H9 (cell line): Measurements from ENCODE around the gene MTMR12. TPM values are rescaled to one million over a fixed set of nuclear protein-coding genes. Genes with fewer than 3 reads are reported as not detected.

ENCODE experiments used
- DNase-seq: peaks from one replicate; pipeline ENCODE4 v3.0.0-alpha.2; 2017
- H2AFZ ChIP-seq: one replicate; pipeline ENCODE4 v1.6.1; 2013; ENCODE audit warnings: mild to moderate bottlenecking, low read length, control low read depth, moderate library complexity
- H2AK5ac ChIP-seq: 2 replicates; pipeline ENCODE4 v1.6.1; 2013; ENCODE audit warnings: low read length, control low read depth, mixed read lengths; ENCODE audit not compliant: insufficient read length
- H2BK120ac ChIP-seq: one replicate; pipeline ENCODE4 v1.6.1; 2013; ENCODE audit warnings: low read depth, mild to moderate bottlenecking, low read length, control low read depth, inconsistent platforms; ENCODE audit not compliant: poor library complexity, severe bottlenecking
- H2BK12ac ChIP-seq: 2 replicates; pipeline ENCODE4 v1.6.1; 2013; ENCODE audit warnings: low read length, control low read depth, mixed read lengths, low read depth; ENCODE audit not compliant: insufficient read length
- H2BK15ac ChIP-seq: 2 replicates; pipeline ENCODE4 v1.6.1; 2013; ENCODE audit warnings: low read depth, low read length, control low read depth
- H2BK20ac ChIP-seq: one replicate; pipeline ENCODE4 v1.6.1; 2013; ENCODE audit warnings: low read depth, mild to moderate bottlenecking, low read length, control low read depth, inconsistent platforms; ENCODE audit not compliant: poor library complexity, severe bottlenecking
- H2BK5ac ChIP-seq: 2 replicates; pipeline ENCODE4 v1.6.1; 2013; ENCODE audit warnings: low read length, control low read depth, mixed read lengths; ENCODE audit not compliant: insufficient read length
- H3K14ac ChIP-seq: 2 replicates; pipeline ENCODE4 v1.6.1; 2013; ENCODE audit warnings: low read length, control low read depth; ENCODE audit not compliant: insufficient read depth
- H3K18ac ChIP-seq: 2 replicates; pipeline ENCODE4 v1.6.1; 2013; ENCODE audit warnings: low read depth, mild to moderate bottlenecking, mixed read lengths, low read length, control low read depth; ENCODE audit not compliant: insufficient read length
- H3K23ac ChIP-seq: 2 replicates; pipeline ENCODE4 v1.6.1; 2013; ENCODE audit warnings: low read length, control low read depth, mixed read lengths, low read depth; ENCODE audit not compliant: insufficient read length
- H3K23me2 ChIP-seq: 2 replicates; pipeline ENCODE4 v1.6.1; 2013; ENCODE audit warnings: low read depth, mild to moderate bottlenecking, mixed read lengths, low read length, control low read depth; ENCODE audit not compliant: insufficient read length, poor library complexity, severe bottlenecking
- H3K27ac ChIP-seq: 2 replicates; pipeline ENCODE4 v1.5.1; 2013; ENCODE audit warnings: low read length, control low read depth, mixed read lengths, low read depth; ENCODE audit not compliant: insufficient read length
- H3K27me3 ChIP-seq: 2 replicates; pipeline ENCODE4 v1.6.1; 2013; ENCODE audit warnings: low read length, control low read depth, inconsistent platforms; ENCODE audit not compliant: insufficient read depth
- H3K4ac ChIP-seq: 2 replicates; pipeline ENCODE4 v1.6.1; 2013; ENCODE audit warnings: low read depth, mild to moderate bottlenecking, control low read depth, inconsistent platforms, low read length, moderate library complexity
- H3K4me1 ChIP-seq: 2 replicates; pipeline ENCODE4 v1.6.1; 2013; ENCODE audit warnings: low read length, control low read depth, inconsistent platforms; ENCODE audit not compliant: insufficient read depth
- H3K4me2 ChIP-seq: 2 replicates; pipeline ENCODE4 v1.6.1; 2013; ENCODE audit warnings: low read length, control low read depth, mixed read lengths; ENCODE audit not compliant: insufficient read length, insufficient read depth
- H3K56ac ChIP-seq: 2 replicates; pipeline ENCODE4 v1.6.1; 2013; ENCODE audit warnings: low read depth, mild to moderate bottlenecking, mixed read lengths, low read length, control low read depth; ENCODE audit not compliant: insufficient read length
- H3K79me1 ChIP-seq: 2 replicates; pipeline ENCODE4 v1.6.1; 2013; ENCODE audit warnings: low read depth, mild to moderate bottlenecking, moderate library complexity, low read length, control low read depth, inconsistent platforms; ENCODE audit not compliant: insufficient read depth, poor library complexity, severe bottlenecking
- H3K79me2 ChIP-seq: 2 replicates; pipeline ENCODE4 v1.6.1; 2013; ENCODE audit warnings: low read length, control low read depth, inconsistent platforms; ENCODE audit not compliant: insufficient read depth
- H3K9ac ChIP-seq: 2 replicates; pipeline ENCODE4 v1.6.1; 2013; ENCODE audit warnings: low read length, control low read depth, mixed read lengths; ENCODE audit not compliant: insufficient read length; ENCODE audit errors: extremely low read depth
- H3K9me3 ChIP-seq: one replicate; pipeline ENCODE4 v1.6.1; 2013; ENCODE audit warnings: low read depth, low read length, inconsistent platforms; ENCODE audit not compliant: control insufficient read depth
- H3T11ph ChIP-seq: one replicate; pipeline ENCODE4 v1.6.1; 2013; ENCODE audit warnings: mild to moderate bottlenecking, low read length, control low read depth, inconsistent platforms
- H4K20me1 ChIP-seq: one replicate; pipeline ENCODE4 v1.6.1; 2013; ENCODE audit not compliant: control insufficient read depth, insufficient read length, insufficient read depth
- H4K5ac ChIP-seq: 2 replicates; pipeline ENCODE4 v1.6.1; 2013; ENCODE audit warnings: low read depth, mild to moderate bottlenecking, mixed read lengths, low read length, control low read depth; ENCODE audit not compliant: insufficient read length
- H4K8ac ChIP-seq: replicated peaks from 2 replicates; pipeline ENCODE4 v1.6.1; 2013; ENCODE audit warnings: low read length, control low read depth, mixed read lengths, low read depth; ENCODE audit not compliant: insufficient read length
- H4K91ac ChIP-seq: 2 replicates; pipeline ENCODE4 v1.6.1; 2013; ENCODE audit warnings: low read depth, mild to moderate bottlenecking, moderate library complexity, mixed read lengths, low read length, control low read depth; ENCODE audit not compliant: insufficient read length
- H3K27ac Mint-ChIP-seq, 3 experiments: 2 replicates in 2 of 3; 3 replicates in 1 of 3; pipeline ENCODE4 v1.8.0; 2020 to 2021; ENCODE audit warnings: mixed read lengths in 3 of 3, mild to moderate bottlenecking in 1 of 3, moderate library complexity in 1 of 3
- H3K27me3 Mint-ChIP-seq: 2 replicates; pipeline ENCODE4 v1.8.0; 2021; ENCODE audit warnings: low read depth, mild to moderate bottlenecking, moderate library complexity, mixed read lengths
- H3K36me3 Mint-ChIP-seq, 3 experiments: 2 replicates in 2 of 3; 3 replicates in 1 of 3; pipeline ENCODE4 v1.8.0; 2020 to 2021; ENCODE audit warnings: low read depth in 3 of 3, mixed read lengths in 3 of 3; ENCODE audit not compliant: insufficient read depth in 1 of 3
- H3K4me1 Mint-ChIP-seq, 2 experiments: 2 replicates each; pipeline ENCODE4 v1.8.0; 2020; ENCODE audit warnings: mixed read lengths in 2 of 2
- H3K4me3 Mint-ChIP-seq, 2 experiments: 2 replicates in 1 of 2; 3 replicates in 1 of 2; pipeline ENCODE4 v1.8.0; 2020 to 2021; ENCODE audit warnings: mild to moderate bottlenecking in 2 of 2, mixed read lengths in 2 of 2, moderate library complexity in 1 of 2
- H3K9me3 Mint-ChIP-seq, 2 experiments: 2 replicates in 1 of 2; 3 replicates in 1 of 2; pipeline ENCODE4 v1.8.0; 2020; ENCODE audit warnings: mild to moderate bottlenecking in 2 of 2, mixed read lengths in 2 of 2, moderate library complexity in 1 of 2
- WGBS: extraction: QIAGEN DNeasy Blood & Tissue Kit; methylation state at CpG from one replicate; pipeline ENCODE4 v1.1.7; 2013; ENCODE audit warnings: missing lambda C conversion rate, low lambda C conversion rate, mixed read lengths; ENCODE audit not compliant: insufficient read length; ENCODE audit errors: extremely low coverage; 5-methylcytosine and 5-hydroxymethylcytosine counted together
- total RNA-seq: library from RNA; stranded (reverse); gene quantifications from 2 replicates; pipeline ENCODE4 v1.2.1, GENCODE V29; 2021
- TF ChIP-seq, protein P1 (sequence below): fragments of 200-600 bp; sonication (generic); conservative IDR thresholded peaks from 3 replicates; pipeline ENCODE4 v1.8.0; 2021; ENCODE audit warnings: antibody characterized with exemption, mild to moderate bottlenecking

Gene MTMR12
- total RNA-seq, 1 experiment from 2014 or later: 39.3 TPM

DNA sequence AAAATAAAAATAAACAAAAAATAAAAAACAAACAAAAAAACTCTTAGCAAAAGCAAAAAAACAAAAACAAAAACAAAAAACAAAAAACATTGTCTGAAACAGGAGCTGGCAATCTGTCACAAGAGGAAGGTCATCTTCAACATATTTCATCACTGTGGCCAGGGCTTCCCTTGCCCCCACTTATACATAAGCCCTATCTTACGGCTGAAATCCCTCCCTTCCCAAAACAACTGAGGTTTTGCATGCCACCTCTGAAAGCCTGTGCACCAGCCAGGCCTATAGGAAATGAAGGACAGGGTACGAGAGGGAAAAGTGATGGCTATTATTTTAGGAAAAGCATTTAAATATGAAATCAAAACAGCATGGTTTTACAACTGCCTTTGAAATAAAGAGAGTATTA, 10.8 kb downstream of the MTMR12 start:
- Mint-ChIP-seq H3K27ac (no peak overlapping the region), H3K36me3 (peaks cover 5 to 13% (median 5%) of the 10 kb centered on the region in 3 experiments; a peak in 4 of 7 replicates), H3K27me3 (no peaks in the 10 kb centered on the region), H3K9me3 (no peaks in the 10 kb centered on the region), H3K4me3 (no peak overlapping the region), H3K4me1 (peaks cover 44 to 57% of the 10 kb centered on the region in 2 experiments)
- no peaks in the 10 kb centered on the region for H3K27me3 ChIP-seq
- no peaks in the 10 kb centered on the region for H3K79me1 ChIP-seq
- WGBS: no CpG with 5 or more reads among the region's 2 CpGs
- peaks cover 31% of the 10 kb centered on the region for H3K79me2 ChIP-seq
- H3K9ac ChIP-seq: no peak overlapping the region
- H2BK5ac ChIP-seq: no peak overlapping the region
- H2AFZ ChIP-seq: no peak overlapping the region
- no peak overlapping the region for H3K4ac ChIP-seq
- no peak overlapping the region for H3K23ac ChIP-seq
- H3K27ac ChIP-seq: no peak overlapping the region
- no peak overlapping the region for H4K5ac ChIP-seq
- H4K20me1 ChIP-seq: no peaks in the 10 kb centered on the region
- H3K14ac ChIP-seq: no peak overlapping the region
- H2BK15ac ChIP-seq: no peak overlapping the region
- H3K4me1 ChIP-seq: peaks cover 2% of the 10 kb centered on the region; the same call in 1 of the 2 replicates
- DNase-seq: no peak
- no peaks in the 10 kb centered on the region for H3K23me2 ChIP-seq
- no peak overlapping the region for H3K56ac ChIP-seq
- TF ChIP-seq, protein P1, sequence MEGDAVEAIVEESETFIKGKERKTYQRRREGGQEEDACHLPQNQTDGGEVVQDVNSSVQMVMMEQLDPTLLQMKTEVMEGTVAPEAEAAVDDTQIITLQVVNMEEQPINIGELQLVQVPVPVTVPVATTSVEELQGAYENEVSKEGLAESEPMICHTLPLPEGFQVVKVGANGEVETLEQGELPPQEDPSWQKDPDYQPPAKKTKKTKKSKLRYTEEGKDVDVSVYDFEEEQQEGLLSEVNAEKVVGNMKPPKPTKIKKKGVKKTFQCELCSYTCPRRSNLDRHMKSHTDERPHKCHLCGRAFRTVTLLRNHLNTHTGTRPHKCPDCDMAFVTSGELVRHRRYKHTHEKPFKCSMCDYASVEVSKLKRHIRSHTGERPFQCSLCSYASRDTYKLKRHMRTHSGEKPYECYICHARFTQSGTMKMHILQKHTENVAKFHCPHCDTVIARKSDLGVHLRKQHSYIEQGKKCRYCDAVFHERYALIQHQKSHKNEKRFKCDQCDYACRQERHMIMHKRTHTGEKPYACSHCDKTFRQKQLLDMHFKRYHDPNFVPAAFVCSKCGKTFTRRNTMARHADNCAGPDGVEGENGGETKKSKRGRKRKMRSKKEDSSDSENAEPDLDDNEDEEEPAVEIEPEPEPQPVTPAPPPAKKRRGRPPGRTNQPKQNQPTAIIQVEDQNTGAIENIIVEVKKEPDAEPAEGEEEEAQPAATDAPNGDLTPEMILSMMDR: no peak
- H4K91ac ChIP-seq: no peak overlapping the region
- no peaks in the 10 kb centered on the region for H3K9me3 ChIP-seq
- H3K4me2 ChIP-seq: no peak overlapping the region
- no peak overlapping the region for H2BK120ac ChIP-seq
- H3K18ac ChIP-seq: no peak overlapping the region
- no peak overlapping the region for H2BK12ac ChIP-seq
- H2BK20ac ChIP-seq: no peak overlapping the region
- H2AK5ac ChIP-seq: no peak overlapping the region
- no peak overlapping the region for H4K8ac ChIP-seq
- no peak overlapping the region for H3T11ph ChIP-seq
